ENCODE data around the gene MBNL1. TPM values are rescaled to one million over a fixed set of nuclear protein-coding genes. Genes with fewer than 3 reads are reported as not detected.

Gene MBNL1
- total and polyA plus RNA-seq, 5 donors: 52.7 to 160 (median 149) TPM

- intact Hi-C loops (cut with DNase I): loop anchor here in 1 of 4 donors (10.0 kb wide), 1 partner anchor 48 kb away; no protein-coding TSS in a partner anchor
- DNase-seq (no peak), ATAC-seq (no peak)
- Histone ChIP-seq H3K27me3 (ENCODE audit: control insufficient read depth, insufficient read depth) (no peaks in the 10 kb centered on the region), H3K9me3 (ENCODE audit: control insufficient read depth, low read length) (no peaks in the 10 kb centered on the region), H3K27ac (ENCODE audit: low read length) (no peak overlapping the region), H3K4me1 (ENCODE audit: control insufficient read depth, insufficient read depth, low read length) (peaks cover 10% of the 10 kb centered on the region), H3K4me3 (ENCODE audit: low read length) (no peak overlapping the region)
- 29% methylated on average over 1 of the region's 1 CpG for WGBS
Observed at GRCh38 chr3:152277198-152277597, 8.5 kb downstream of the MBNL1 start.

- Histone ChIP-seq H3K4me1 (ENCODE audit: control insufficient read depth, insufficient read depth, low read length) (peaks cover 13% of the 10 kb centered on the region), H3K9me3 (ENCODE audit: control insufficient read depth, low read length) (no peaks in the 10 kb centered on the region), H3K27me3 (ENCODE audit: control insufficient read depth, insufficient read depth) (no peaks in the 10 kb centered on the region), H3K4me3 (ENCODE audit: low read length) (no peak overlapping the region), H3K27ac (ENCODE audit: low read length) (peak overlapping the region; percentile 17)
- ATAC-seq (no peak), DNase-seq (no peak)
- intact Hi-C loops (cut with DNase I): loop anchor here in 1 of 4 donors (10.0 kb wide), 1 partner anchor 46 kb away; no protein-coding TSS in a partner anchor
- WGBS: 69% methylated on average over 6 of the region's 6 CpGs
Observed at GRCh38 chr3:152278756-152279427, 10.2 kb downstream of the MBNL1 start.

DNA sequence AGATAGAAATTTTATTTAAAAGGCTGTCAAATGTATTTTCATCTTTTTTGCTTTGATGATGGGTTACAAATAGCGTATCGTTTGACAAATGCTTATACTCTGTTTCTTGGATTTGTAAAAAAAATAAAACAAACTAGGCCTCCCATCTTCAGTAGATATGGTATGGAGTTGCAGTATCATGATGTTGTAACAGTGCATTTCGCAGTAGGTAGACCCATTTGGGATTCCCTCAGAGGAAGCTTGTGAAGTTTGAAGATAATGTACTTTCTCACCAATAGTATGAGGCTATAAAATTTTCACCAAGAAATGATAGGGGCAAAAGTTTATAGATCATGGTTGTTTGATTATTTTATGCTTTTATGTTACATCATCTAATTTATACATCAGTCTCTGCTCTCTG is 10.8 kb downstream of the MBNL1 start:
- Histone ChIP-seq H3K4me1 (ENCODE audit: control insufficient read depth, insufficient read depth, low read length) (peaks cover 13% of the 10 kb centered on the region), H3K4me3 (ENCODE audit: low read length) (no peak overlapping the region), H3K27ac (ENCODE audit: low read length) (no peak overlapping the region), H3K27me3 (ENCODE audit: control insufficient read depth, insufficient read depth) (no peaks in the 10 kb centered on the region), H3K9me3 (ENCODE audit: control insufficient read depth, low read length) (no peaks in the 10 kb centered on the region)
- intact Hi-C loops (cut with DNase I): loop anchor here in 1 of 4 donors (10.0 kb wide), 1 partner anchor 45 kb away; no protein-coding TSS in a partner anchor
- no peak for DNase-seq
- no peak for ATAC-seq
- 91% methylated on average over 3 of the region's 3 CpGs for WGBS

DNA sequence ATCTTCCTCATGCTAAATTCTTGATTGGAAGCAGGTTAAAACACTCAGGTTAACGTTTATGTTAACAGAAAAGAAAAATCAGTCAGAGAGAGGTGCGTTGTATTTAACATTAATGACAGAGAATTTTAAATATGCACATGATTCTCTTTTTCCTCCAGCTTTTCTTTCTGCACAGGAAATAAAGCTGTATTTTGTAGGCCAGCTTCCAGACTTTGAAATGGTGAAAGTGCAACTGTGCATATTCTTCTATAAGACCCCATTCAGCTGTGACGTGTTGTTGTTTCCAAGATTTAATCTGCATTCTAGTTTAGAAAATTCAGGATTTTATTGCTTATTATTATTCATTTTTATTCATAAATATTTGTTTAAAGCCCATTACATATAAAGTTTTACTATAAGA is 11.8 kb downstream of the MBNL1 start:
- WGBS: 33% methylated on average over 3 of the region's 3 CpGs
- DNase-seq (no peak), ATAC-seq (no peak)
- Histone ChIP-seq H3K27ac (ENCODE audit: low read length) (no peak overlapping the region), H3K4me3 (ENCODE audit: low read length) (no peak overlapping the region), H3K9me3 (ENCODE audit: control insufficient read depth, low read length) (no peaks in the 10 kb centered on the region), H3K27me3 (ENCODE audit: control insufficient read depth, insufficient read depth) (no peaks in the 10 kb centered on the region), H3K4me1 (ENCODE audit: control insufficient read depth, insufficient read depth, low read length) (peaks cover 13% of the 10 kb centered on the region)
- intact Hi-C loops (cut with DNase I): no loop called here

GRCh38 chr3:152281133-152281713 is 12.5 kb downstream of the MBNL1 start:
- peak; percentile 34 to 55 for ATAC-seq
- peak overlapping the region; percentile 7 for H3K27ac ChIP-seq (ENCODE audit: low read length)
- WGBS: 43% methylated on average over 2 of the region's 2 CpGs

DNA sequence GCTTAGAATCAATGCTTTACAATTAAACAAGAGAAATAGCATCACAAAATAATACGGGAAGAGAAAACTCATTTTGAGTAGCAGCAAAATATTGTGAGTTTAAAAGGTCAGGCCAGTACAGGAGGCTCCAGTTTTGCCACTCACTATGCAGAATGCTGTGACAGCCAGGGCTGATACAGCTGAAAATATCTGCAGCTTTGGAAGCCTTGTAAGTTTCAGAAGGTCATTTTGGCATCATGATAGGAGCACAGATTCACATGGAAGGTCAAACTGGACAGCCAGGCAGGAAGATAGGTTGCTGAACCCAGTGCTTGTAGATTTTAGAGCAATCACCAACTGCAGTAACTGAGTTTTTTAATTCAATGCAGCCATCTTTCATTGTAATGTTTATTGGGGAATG is 14.1 kb downstream of the MBNL1 start:
- no peaks in the 10 kb centered on the region for H3K27me3 ChIP-seq (ENCODE audit: control insufficient read depth, insufficient read depth)
- no peaks in the 10 kb centered on the region for H3K9me3 ChIP-seq (ENCODE audit: control insufficient read depth, low read length)
- intact Hi-C loops (cut with DNase I): no loop called here
- peaks cover 10% of the 10 kb centered on the region for H3K4me1 ChIP-seq (ENCODE audit: control insufficient read depth, insufficient read depth, low read length)
- no peak overlapping the region for H3K4me3 ChIP-seq (ENCODE audit: low read length)
- H3K27ac ChIP-seq (ENCODE audit: low read length): peak overlapping the region; percentile 93
- ATAC-seq (peak; percentile 72 to 75), DNase-seq (no peak)
- WGBS: 15% methylated on average over 1 of the region's 1 CpG

More at GRCh38 chr3:152281133-152281713, 12.5 kb downstream of the MBNL1 start:
- peak overlapping the region; percentile 18 for H3K4me3 ChIP-seq (ENCODE audit: low read length)
- intact Hi-C loops (cut with DNase I): no loop called here
- H3K4me1 ChIP-seq (ENCODE audit: control insufficient read depth, insufficient read depth, low read length): peaks cover 13% of the 10 kb centered on the region
- no peaks in the 10 kb centered on the region for H3K9me3 ChIP-seq (ENCODE audit: control insufficient read depth, low read length)
- no peak for DNase-seq
- H3K27me3 ChIP-seq (ENCODE audit: control insufficient read depth, insufficient read depth): no peaks in the 10 kb centered on the region

DNA sequence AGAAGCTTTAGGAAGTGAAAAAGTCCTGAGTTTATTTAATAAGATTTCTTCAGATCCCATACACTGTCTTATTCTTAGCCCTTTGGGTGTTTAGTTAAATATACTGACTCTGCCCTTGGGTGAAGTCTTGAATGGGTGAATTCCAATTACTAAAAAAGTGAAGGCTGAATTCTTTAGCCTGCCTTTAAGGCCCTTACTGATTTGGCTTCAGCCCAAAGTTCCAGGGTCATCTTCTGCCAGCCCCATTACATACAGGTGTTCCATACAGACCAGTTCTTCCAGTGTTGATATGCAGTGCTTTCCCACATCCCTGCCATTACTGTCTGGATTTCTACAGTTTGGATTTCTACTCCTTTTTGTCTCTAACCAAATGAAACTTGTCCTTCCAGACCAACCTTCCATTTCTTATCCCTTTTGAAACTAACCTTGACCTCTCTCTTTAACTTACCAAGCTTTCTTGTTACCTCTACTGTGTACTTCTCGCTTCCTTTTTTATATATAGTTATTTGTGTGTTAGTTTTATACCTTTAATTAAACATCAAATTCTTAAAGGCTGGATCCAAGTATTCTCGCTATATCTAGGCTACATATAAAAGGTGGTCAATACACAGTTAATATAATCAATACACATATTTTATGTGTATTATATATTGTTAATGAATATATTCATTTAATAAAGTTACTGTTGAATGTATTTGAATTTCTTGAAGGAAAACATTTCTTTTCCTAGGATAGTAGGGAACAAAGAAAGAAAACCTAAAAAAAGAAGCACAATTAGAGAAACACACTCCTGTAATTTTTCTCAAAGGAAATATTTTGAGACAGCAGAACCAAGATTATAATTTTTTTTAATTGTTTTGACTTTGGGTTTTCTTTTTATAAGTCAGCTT is 15.0 kb downstream of the MBNL1 start:
- H3K9me3 ChIP-seq (ENCODE audit: control insufficient read depth, low read length): no peaks in the 10 kb centered on the region
- H3K27me3 ChIP-seq (ENCODE audit: control insufficient read depth, insufficient read depth): no peaks in the 10 kb centered on the region
- no peak overlapping the region for H3K4me3 ChIP-seq (ENCODE audit: low read length)
- WGBS: 92% methylated on average over 2 of the region's 2 CpGs
- H3K27ac ChIP-seq (ENCODE audit: low read length): peak overlapping the region; percentile 92
- H3K4me1 ChIP-seq (ENCODE audit: control insufficient read depth, insufficient read depth, low read length): peaks cover 10% of the 10 kb centered on the region
- intact Hi-C loops (cut with DNase I): no loop called here
- DNase-seq (no peak), ATAC-seq (peak in 1 of 2 donors; percentile 12)

DNA sequence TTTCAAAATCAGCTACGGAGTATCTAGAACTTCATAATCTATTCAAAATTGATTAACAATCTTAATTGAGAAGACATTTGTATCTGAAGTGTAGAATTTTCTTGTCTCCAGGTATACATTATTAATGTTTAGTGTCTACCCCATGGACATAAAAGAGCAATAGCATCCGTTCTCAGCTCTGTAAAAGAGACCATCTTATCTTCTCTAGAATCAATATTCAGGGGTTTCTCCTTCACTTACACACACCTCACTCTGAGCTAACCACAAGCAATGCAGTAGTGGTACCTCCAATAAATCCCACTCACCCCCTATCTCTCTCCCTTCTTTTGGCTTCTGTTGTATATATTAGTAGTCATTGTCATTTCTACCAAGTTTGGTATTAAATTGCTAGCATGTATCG is 16.2 kb downstream of the MBNL1 start:
- DNase-seq (no peak), ATAC-seq (no peak)
- Histone ChIP-seq H3K4me1 (ENCODE audit: control insufficient read depth, insufficient read depth, low read length) (peaks cover 8% of the 10 kb centered on the region), H3K27ac (ENCODE audit: low read length) (no peak overlapping the region), H3K27me3 (ENCODE audit: control insufficient read depth, insufficient read depth) (no peaks in the 10 kb centered on the region), H3K4me3 (ENCODE audit: low read length) (no peak overlapping the region), H3K9me3 (ENCODE audit: control insufficient read depth, low read length) (no peaks in the 10 kb centered on the region)
- intact Hi-C loops (cut with DNase I): no loop called here
- 63% methylated on average over 3 of the region's 3 CpGs for WGBS

DNA sequence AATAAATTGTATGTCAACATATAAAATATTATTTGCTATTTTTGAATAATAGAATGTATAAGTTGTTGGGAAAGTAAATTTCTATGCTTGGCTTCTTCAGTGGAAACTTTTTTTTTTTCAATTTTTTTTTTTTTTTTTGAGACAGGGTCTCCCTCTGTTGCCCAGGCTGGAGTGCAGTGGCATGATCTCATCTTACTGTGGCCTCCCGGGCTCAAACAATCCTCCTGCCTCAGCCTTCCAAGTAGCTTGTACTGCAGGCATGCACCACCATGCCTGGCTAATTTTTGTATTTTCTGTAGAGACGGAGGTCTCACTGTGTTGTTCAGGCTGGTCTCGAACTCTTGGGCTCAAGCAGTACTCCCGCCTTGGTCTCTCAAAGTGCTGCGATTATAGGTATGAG is 16.8 kb downstream of the MBNL1 start:
- WGBS: 97% methylated on average over 5 of the region's 5 CpGs
- no peaks in the 10 kb centered on the region for H3K9me3 ChIP-seq (ENCODE audit: control insufficient read depth, low read length)
- no peak overlapping the region for H3K27ac ChIP-seq (ENCODE audit: low read length)
- no peaks in the 10 kb centered on the region for H3K27me3 ChIP-seq (ENCODE audit: control insufficient read depth, insufficient read depth)
- H3K4me3 ChIP-seq (ENCODE audit: low read length): no peak overlapping the region
- intact Hi-C loops (cut with DNase I): no loop called here
- ATAC-seq (no peak), DNase-seq (no peak)
- H3K4me1 ChIP-seq (ENCODE audit: control insufficient read depth, insufficient read depth, low read length): peaks cover 6% of the 10 kb centered on the region

DNA sequence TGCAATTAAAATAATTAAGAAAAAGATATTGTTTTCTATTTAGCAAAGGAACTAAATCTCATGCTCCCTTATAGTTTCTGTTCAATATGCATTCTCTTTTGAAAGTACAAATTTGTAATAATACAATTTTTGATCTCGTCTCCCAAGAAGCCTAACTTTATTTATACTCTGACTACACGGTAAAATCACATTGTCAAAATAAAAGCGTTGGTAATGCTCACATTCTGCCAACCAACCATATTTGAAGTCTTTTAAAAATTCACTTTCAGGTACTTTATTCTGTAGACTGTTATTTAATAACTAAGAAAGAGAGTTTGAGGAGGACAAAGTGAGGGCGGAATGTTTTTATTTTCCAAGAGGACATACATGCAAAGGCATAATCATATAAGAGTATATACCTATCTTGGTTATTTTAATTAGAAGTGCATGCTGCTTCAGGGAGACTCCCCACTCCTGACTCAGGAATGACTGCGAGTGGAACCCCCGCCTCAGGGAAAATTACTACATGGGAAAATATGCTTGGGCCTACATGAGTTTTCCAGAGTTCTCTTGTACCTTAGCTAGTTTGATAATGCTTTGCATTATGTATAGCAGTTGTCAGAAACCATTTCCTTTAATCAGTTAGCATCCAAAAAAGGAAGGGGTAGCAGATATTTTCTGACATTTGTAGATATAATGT is 19.3 kb downstream of the MBNL1 start:
- no peaks in the 10 kb centered on the region for H3K9me3 ChIP-seq (ENCODE audit: control insufficient read depth, low read length)
- H3K4me1 ChIP-seq (ENCODE audit: control insufficient read depth, insufficient read depth, low read length): peaks cover 5% of the 10 kb centered on the region
- DNase-seq: no peak

More for the DNA sequence above, 19.3 kb downstream of the MBNL1 start:
- intact Hi-C loops (cut with DNase I): no loop called here
- ATAC-seq: no peak
- 52% methylated on average over 6 of the region's 6 CpGs for WGBS
- Histone ChIP-seq H3K27me3 (ENCODE audit: control insufficient read depth, insufficient read depth) (no peaks in the 10 kb centered on the region), H3K27ac (ENCODE audit: low read length) (no peak overlapping the region), H3K4me3 (ENCODE audit: low read length) (no peak overlapping the region)
